SU-DHL-6 (cell line): ENCODE measurements around the gene INSIG2.

Experiments used
- H2AFZ ChIP-seq: fragments of 200-600 bp; sonication (generic); 2 replicates; pipeline ENCODE4 v1.6.1; 2014; ENCODE audit warnings: low read depth, mild to moderate bottlenecking, moderate library complexity, mixed read lengths, antibody characterized with exemption, low read length; ENCODE audit not compliant: severe bottlenecking
- H3F3A ChIP-seq: fragments of 200-600 bp; shearing (Covaris generic); 2 replicates; pipeline ENCODE4 v1.6.0; 2016; ENCODE audit warnings: antibody characterized with exemption, mild to moderate bottlenecking; ENCODE audit not compliant: insufficient read depth
- H3K27ac ChIP-seq: fragments of 200-600 bp; sonication (generic); 2 replicates; pipeline ENCODE4 v1.5.1; 2016; ENCODE audit warnings: low read depth, mild to moderate bottlenecking, low read length, moderate library complexity, mixed read lengths
- H3K27me3 ChIP-seq: fragments of 200-600 bp; sonication (generic), shearing (Covaris generic); 2 replicates; pipeline ENCODE4 v1.6.0; 2014; ENCODE audit warnings: mild to moderate bottlenecking, low read length
- H3K36me3 ChIP-seq: fragments of 200-600 bp; sonication (generic); 2 replicates; pipeline ENCODE4 v1.6.1; 2014; ENCODE audit warnings: mild to moderate bottlenecking, low read length, mixed read lengths
- H3K4me2 ChIP-seq: fragments of 300-600, 200-600 bp; shearing (Covaris generic), sonication (generic); 2 replicates; pipeline ENCODE4 v1.6.0; 2014; ENCODE audit warnings: low read length, low read depth, mild to moderate bottlenecking; ENCODE audit not compliant: poor library complexity, severe bottlenecking
- H3K4me3 ChIP-seq: fragments of 200-600 bp; sonication (generic); 2 replicates; pipeline ENCODE4 v1.5.1; 2014; ENCODE audit warnings: antibody characterized with exemption, low read length, mild to moderate bottlenecking, mixed read lengths; ENCODE audit not compliant: insufficient read depth, poor library complexity, severe bottlenecking
- H3K79me2 ChIP-seq: fragments of 200-600 bp; sonication (generic); 2 replicates; pipeline ENCODE4 v1.6.1; 2014; ENCODE audit warnings: mild to moderate bottlenecking, low read length, moderate library complexity; ENCODE audit not compliant: insufficient read depth
- H3K9ac ChIP-seq: fragments of 200-600 bp; sonication (generic); 2 replicates; pipeline ENCODE4 v1.7.0; 2014; ENCODE audit warnings: mild to moderate bottlenecking, low read length
- H3K9me2 ChIP-seq: fragments of 200-600 bp; sonication (generic); replicated peaks from 2 replicates; pipeline ENCODE4 v1.6.1; 2014; ENCODE audit warnings: low read length; ENCODE audit not compliant: insufficient read depth
- H3K9me3 ChIP-seq: fragments of 200-600 bp; sonication (generic); 2 replicates; pipeline ENCODE4 v1.6.1; 2014; ENCODE audit warnings: low read length, mixed read lengths; ENCODE audit not compliant: insufficient read depth
- H4K20me1 ChIP-seq: fragments of 200-600 bp; sonication (generic); 2 replicates; pipeline ENCODE4 v1.6.1; 2014; ENCODE audit warnings: low read depth, mild to moderate bottlenecking, antibody characterized with exemption, low read length, moderate library complexity, mixed read lengths
- EZH2phosphoT487 ChIP-seq: fragments of 200-600 bp; sonication (generic), shearing (Covaris generic); conservative IDR thresholded peaks from 2 replicates; pipeline ENCODE4 v1.6.1; 2018; ENCODE audit warnings: mild to moderate bottlenecking, antibody characterized with exemption, low read length, moderate library complexity, mixed read lengths
- TF ChIP-seq, protein P1 (sequence below): fragments of 200-600 bp; sonication (generic); IDR thresholded peaks from one replicate; pipeline ENCODE4 v1.5.1; 2017; ENCODE audit warnings: antibody characterized with exemption, mild to moderate bottlenecking, low read length, moderate library complexity; ENCODE audit not compliant: insufficient read depth, poor library complexity, severe bottlenecking

The INSIG2 gene

GRCh38 chr2:118058951-118059350 lies 29.3 kb upstream of the INSIG2 start:
- no peak overlapping the region for H3K27ac ChIP-seq
- H4K20me1 ChIP-seq, result no peaks in the 10 kb centered on the region
- H3F3A ChIP-seq, result 0 out of 2 replicates have a peak, but pooled peaks cover 3% of the 10 kb centered on the region
- no peaks in the 10 kb centered on the region for H3K36me3 ChIP-seq
- no peak overlapping the region for H2AFZ ChIP-seq
- H3K9me3 ChIP-seq, result no peaks in the 10 kb centered on the region
- TF ChIP-seq EZH2phosphoT487, result no peak
- TF ChIP-seq, protein P1, sequence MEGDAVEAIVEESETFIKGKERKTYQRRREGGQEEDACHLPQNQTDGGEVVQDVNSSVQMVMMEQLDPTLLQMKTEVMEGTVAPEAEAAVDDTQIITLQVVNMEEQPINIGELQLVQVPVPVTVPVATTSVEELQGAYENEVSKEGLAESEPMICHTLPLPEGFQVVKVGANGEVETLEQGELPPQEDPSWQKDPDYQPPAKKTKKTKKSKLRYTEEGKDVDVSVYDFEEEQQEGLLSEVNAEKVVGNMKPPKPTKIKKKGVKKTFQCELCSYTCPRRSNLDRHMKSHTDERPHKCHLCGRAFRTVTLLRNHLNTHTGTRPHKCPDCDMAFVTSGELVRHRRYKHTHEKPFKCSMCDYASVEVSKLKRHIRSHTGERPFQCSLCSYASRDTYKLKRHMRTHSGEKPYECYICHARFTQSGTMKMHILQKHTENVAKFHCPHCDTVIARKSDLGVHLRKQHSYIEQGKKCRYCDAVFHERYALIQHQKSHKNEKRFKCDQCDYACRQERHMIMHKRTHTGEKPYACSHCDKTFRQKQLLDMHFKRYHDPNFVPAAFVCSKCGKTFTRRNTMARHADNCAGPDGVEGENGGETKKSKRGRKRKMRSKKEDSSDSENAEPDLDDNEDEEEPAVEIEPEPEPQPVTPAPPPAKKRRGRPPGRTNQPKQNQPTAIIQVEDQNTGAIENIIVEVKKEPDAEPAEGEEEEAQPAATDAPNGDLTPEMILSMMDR, result no peak
- no peak overlapping the region for H3K9ac ChIP-seq
- no peaks in the 10 kb centered on the region for H3K79me2 ChIP-seq
- H3K9me2 ChIP-seq, result no peaks in the 10 kb centered on the region
- H3K27me3 ChIP-seq, result no peaks in the 10 kb centered on the region
- H3K4me3 ChIP-seq, result no peak overlapping the region
- no peak overlapping the region for H3K4me2 ChIP-seq

DNA sequence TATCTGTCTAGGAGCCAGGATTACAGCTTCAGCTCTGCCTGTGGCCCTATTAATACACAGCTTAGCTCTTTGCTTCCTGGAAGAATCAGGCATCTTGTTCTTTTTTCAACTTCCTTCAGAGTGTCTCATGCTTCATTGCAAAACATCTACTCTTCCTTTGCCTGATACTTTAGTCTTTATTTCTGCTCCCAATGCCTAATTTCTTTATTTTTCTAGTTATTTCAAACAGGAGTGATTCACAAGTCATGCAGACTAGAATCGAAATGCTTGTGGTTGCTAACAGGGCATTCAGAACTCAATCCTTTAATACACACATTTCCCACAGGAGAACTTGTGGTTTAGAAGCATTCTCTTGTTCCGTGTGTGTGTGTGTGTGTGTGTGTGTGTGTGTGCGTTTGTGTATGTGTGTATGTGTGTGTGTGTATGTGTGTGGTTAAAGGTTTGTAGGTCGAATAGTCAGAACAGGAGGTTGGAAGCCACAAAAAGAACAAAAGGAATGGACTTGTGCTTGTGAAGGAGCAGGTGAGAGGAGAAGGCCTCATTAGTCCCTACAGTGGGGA lies 28.3 kb upstream of the INSIG2 start:
- 0 out of 2 replicates have a peak, but pooled peaks cover 3% of the 10 kb centered on the region for H3F3A ChIP-seq
- no peaks in the 10 kb centered on the region for H3K9me3 ChIP-seq
- no peaks in the 10 kb centered on the region for H3K79me2 ChIP-seq
- no peaks in the 10 kb centered on the region for H3K36me3 ChIP-seq
- H2AFZ ChIP-seq, result peak overlapping the region; percentile 1
- no peak overlapping the region for H3K4me2 ChIP-seq
- H3K9ac ChIP-seq, result no peak overlapping the region
- H3K4me3 ChIP-seq, result no peak overlapping the region
- no peak overlapping the region for H3K27ac ChIP-seq
- no peaks in the 10 kb centered on the region for H4K20me1 ChIP-seq
- no peaks in the 10 kb centered on the region for H3K9me2 ChIP-seq
- no peaks in the 10 kb centered on the region for H3K27me3 ChIP-seq
- TF ChIP-seq EZH2phosphoT487, result no peak
- TF ChIP-seq, protein P1, result no peak

- Histone ChIP-seq H3K27ac (no peak overlapping the region), H3K36me3 (no peaks in the 10 kb centered on the region), H3K79me2 (no peaks in the 10 kb centered on the region), H3F3A (no peaks in the 10 kb centered on the region), H3K4me2 (no peak overlapping the region), H3K9me2 (no peaks in the 10 kb centered on the region), H3K9me3 (no peaks in the 10 kb centered on the region), H3K27me3 (no peaks in the 10 kb centered on the region), H3K9ac (no peak overlapping the region), H4K20me1 (no peaks in the 10 kb centered on the region), H3K4me3 (no peak overlapping the region), H2AFZ (no peak overlapping the region)
- TF ChIP-seq, protein P1, result peak; percentile 55
- no peak for TF ChIP-seq EZH2phosphoT487
Measured at GRCh38 chr2:118061135-118061955, 26.9 kb upstream of the INSIG2 start.
